NB4 (cell line): ENCODE data around the gene KCTD19.

ENCODE experiments used
- DNase-seq: peaks from one replicate; pipeline ENCODE4 v3.0.0; 2010; ENCODE audit warnings: low read depth
- H3K4me3 ChIP-seq: one replicate; pipeline ENCODE4 v1.5.1; 2011; ENCODE audit warnings: mild to moderate bottlenecking, low read depth, low read length, moderate library complexity
- CTCF ChIP-seq: IDR thresholded peaks from one replicate; pipeline ENCODE4 v1.5.1; 2012; ENCODE audit warnings: low read depth, low read length
- MAX ChIP-seq: IDR thresholded peaks from 2 replicates; pipeline ENCODE4 v1.6.1; 2011; ENCODE audit warnings: low read depth, low read length
- MYC ChIP-seq: IDR thresholded peaks from 2 replicates; pipeline ENCODE4 v1.6.1; 2011; ENCODE audit warnings: low read depth, low read length
- POLR2A ChIP-seq: IDR thresholded peaks from 2 replicates; pipeline ENCODE4 v1.6.1; 2011; ENCODE audit warnings: mild to moderate bottlenecking; ENCODE audit not compliant: insufficient read length; ENCODE audit errors: extremely low read depth

KCTD19 gene

GRCh38 chr16:67241008-67241900, 85.3 kb downstream of the KCTD19 start:
- TF ChIP-seq POLR2A = no peak
- no peak for TF ChIP-seq MAX
- no peak for TF ChIP-seq CTCF
- no peak overlapping the region for H3K4me3 ChIP-seq
- no peak for DNase-seq

GRCh38 chr16:67240506-67240905, 86.0 kb downstream of the KCTD19 start:
- DNase-seq = no peak
- no peak overlapping the region for H3K4me3 ChIP-seq
- TF ChIP-seq MYC = no peak
- TF ChIP-seq POLR2A = no peak
